Transverse colon (tissue), 4 donors: Measurements from ENCODE around the gene USP48. TPM values are rescaled to one million over a fixed set of nuclear protein-coding genes. Genes with fewer than 3 reads are reported as not detected.
"Not testable (repeated sequence)": the region's sequence is repeated elsewhere in the genome, so short reads cannot be mapped to it uniquely, and the experiment has no call there.

Experiments
- DNase-seq: peaks from one replicate; pipeline ENCODE4 v3.0.0-alpha.2; 2019
- H3K27ac ChIP-seq, 4 donors: fragments of 200-600 bp; sonication (generic); 2 replicates each; pipeline ENCODE4 v1.5.1; 2016 to 2018; ENCODE audit warnings: inconsistent platforms in 4 of 4
- H3K27me3 ChIP-seq: fragments of 200-600 bp; sonication (generic); 2 replicates; pipeline ENCODE4 v1.5.1; 2017; ENCODE audit warnings: inconsistent platforms
- H3K36me3 ChIP-seq, 4 donors: fragments of 200-600 bp; sonication (generic); 2 replicates each; pipeline ENCODE4 v1.5.1; 2017 to 2019; ENCODE audit warnings: inconsistent platforms in 4 of 4
- H3K4me1 ChIP-seq, 4 donors: fragments of 200-600 bp; sonication (generic); 2 replicates each; pipeline ENCODE4 v1.5.1; 2017 to 2020; ENCODE audit warnings: inconsistent platforms in 4 of 4
- H3K4me3 ChIP-seq, 4 donors: fragments of 200-600 bp; sonication (generic); 1 replicate in 1 of 4; 2 replicates in 3 of 4; pipeline versions ENCODE4 v1.5.1 to v1.6.1; 2017 to 2019; ENCODE audit warnings: inconsistent platforms in 4 of 4
- H3K9me3 ChIP-seq, 2 donors: fragments of 200-600 bp; sonication (generic); 2 replicates each; pipeline ENCODE4 v1.5.1; 2017 to 2019; ENCODE audit warnings: inconsistent platforms in 2 of 2
- EP300 ChIP-seq: sonication (generic); formaldehyde crosslinking; IDR thresholded peaks from one replicate; pipeline ENCODE4 v1.6.1; 2017; ENCODE audit warnings: antibody characterized with exemption, low read depth
- POLR2A ChIP-seq: fragments of 450-650 bp; IDR thresholded peaks from one replicate; pipeline ENCODE4 v1.6.1; 2016; ENCODE audit warnings: antibody characterized with exemption, mild to moderate bottlenecking, moderate library complexity
- POLR2AphosphoS5 ChIP-seq, 3 donors: sonication (generic); formaldehyde crosslinking; IDR thresholded peaks; one replicate each; pipeline ENCODE4 v1.6.1; 2016; ENCODE audit warnings: antibody characterized with exemption in 3 of 3
- WGBS, 2 donors: methylation state at CpG; one replicate each; pipeline ENCODE4 v1.1.5; 2018; ENCODE audit warnings: low coverage in 1 of 2; 5-methylcytosine and 5-hydroxymethylcytosine counted together
- in situ Hi-C, 4 donors: fragments of 200-750 bp; cut with MboI; loops; one replicate each; pipeline versions ENCODE4 v1.15.0 to v1.15.1; 2017; ENCODE audit warnings: low sequenced_read_pairs in 3 of 4, low pct_ligation_motif_present in 1 of 4, low pct_unique_long_range_greater_than_20kb in 1 of 4
- intact Hi-C: fragments of 100-400 bp; cut with DNase I; formaldehyde crosslinking; loops from one replicate; pipeline ENCODE4 v1.15.1; 2023; ENCODE audit warnings: low total_unique reads
- total RNA-seq, 4 donors: library from RNA; depleted of rRNA; stranded (reverse); fragments of >200 nt; gene quantifications; one replicate each; pipeline ENCODE4 v1.1.0, GENCODE V29; 2016
- TF ChIP-seq, protein P1 (sequence below), 5 experiments: fragments of 200-600 bp in 3 of 5; fragments of 450-650 bp in 2 of 5; sonication (generic) in 3 of 5; IDR thresholded peaks; 1 replicate in 2 of 5; 2 replicates in 3 of 5; pipeline ENCODE4 v1.5.1; 2016 to 2017; ENCODE audit warnings: antibody characterized with exemption in 5 of 5, inconsistent platforms in 3 of 5, mild to moderate bottlenecking in 2 of 5, moderate library complexity in 1 of 5

The USP48 gene
- total RNA-seq, 4 donors from 2014 or later: 48.4 to 87.3 (median 51.4) TPM

DNA sequence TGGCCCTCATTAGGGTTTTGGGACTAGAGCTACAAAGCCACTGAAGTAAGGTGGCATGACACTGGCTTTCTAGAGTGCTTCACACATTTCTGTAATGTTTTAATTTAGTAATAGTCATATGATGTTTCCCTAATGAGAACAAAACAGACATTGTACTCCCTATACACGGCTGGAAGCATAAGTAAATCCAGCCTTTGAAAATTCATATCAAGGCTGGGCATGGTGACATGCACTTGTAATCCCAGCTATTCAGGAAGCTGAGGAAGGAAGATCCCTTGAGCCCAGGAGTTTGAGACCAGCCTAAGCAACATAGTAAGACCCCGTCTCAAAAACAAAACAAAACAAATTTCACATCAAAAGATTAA lies 7.4 kb downstream of the USP48 start:
- intact Hi-C loops (no loop called here), in situ Hi-C loops (no loop called here)
- DNase-seq: no peak
- WGBS, 2 donors: 53 to 58% methylated on average over 2 of the region's 2 CpGs
- Histone ChIP-seq H3K4me1 (peaks cover 0 to 20% (median 11%) of the 10 kb centered on the region in 4 donors), H3K36me3 (no peaks in the 10 kb centered on the region), H3K27ac (no peak overlapping the region), H3K27me3 (no peaks in the 10 kb centered on the region), H3K9me3 (no peaks in the 10 kb centered on the region), H3K4me3 (no peak overlapping the region)
- TF ChIP-seq, protein P1, sequence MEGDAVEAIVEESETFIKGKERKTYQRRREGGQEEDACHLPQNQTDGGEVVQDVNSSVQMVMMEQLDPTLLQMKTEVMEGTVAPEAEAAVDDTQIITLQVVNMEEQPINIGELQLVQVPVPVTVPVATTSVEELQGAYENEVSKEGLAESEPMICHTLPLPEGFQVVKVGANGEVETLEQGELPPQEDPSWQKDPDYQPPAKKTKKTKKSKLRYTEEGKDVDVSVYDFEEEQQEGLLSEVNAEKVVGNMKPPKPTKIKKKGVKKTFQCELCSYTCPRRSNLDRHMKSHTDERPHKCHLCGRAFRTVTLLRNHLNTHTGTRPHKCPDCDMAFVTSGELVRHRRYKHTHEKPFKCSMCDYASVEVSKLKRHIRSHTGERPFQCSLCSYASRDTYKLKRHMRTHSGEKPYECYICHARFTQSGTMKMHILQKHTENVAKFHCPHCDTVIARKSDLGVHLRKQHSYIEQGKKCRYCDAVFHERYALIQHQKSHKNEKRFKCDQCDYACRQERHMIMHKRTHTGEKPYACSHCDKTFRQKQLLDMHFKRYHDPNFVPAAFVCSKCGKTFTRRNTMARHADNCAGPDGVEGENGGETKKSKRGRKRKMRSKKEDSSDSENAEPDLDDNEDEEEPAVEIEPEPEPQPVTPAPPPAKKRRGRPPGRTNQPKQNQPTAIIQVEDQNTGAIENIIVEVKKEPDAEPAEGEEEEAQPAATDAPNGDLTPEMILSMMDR (IDR thresholded peaks at IDR 0.05): no peak
- TF ChIP-seq POLR2A (no peak), POLR2AphosphoS5 (IDR thresholded peaks at IDR 0.05) (no peak), EP300 (no peak)

DNA sequence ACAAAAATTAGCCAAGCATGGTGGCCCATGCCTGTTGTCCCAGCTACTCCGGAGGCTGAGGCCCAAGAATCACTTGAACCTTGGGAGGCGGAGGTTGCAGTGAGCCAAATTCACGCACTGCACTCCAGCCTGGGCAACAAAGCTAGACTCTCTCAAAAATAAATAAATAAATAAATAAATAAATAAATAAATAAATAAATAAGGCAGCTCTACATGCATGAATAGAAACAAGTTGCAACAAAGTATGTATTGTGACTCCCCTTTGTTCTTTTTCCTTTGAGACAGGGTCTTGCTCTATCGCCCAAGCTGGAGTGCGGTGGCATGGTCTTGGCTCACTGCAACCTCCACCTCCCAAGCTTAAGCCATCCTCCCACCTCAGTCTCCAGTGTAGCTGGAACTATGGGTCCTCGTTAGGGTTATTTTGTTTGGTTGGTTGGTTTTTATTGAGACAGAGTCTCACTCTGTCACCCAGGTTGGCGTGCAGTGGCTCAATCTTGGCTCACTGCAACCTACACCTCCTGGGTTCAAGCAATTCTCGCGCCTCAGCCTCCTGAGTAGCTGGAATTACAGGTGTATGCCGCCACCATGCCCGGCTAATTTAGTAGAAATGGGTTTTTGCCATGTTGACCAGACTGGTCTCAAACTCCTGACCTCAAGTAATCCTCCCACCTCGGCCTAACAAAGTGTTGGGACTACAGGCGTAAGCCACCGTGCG lies 8.0 kb downstream of the USP48 start:
- 80 to 93% methylated on average over 3 to 15 of the region's 15 CpGs for WGBS, 2 donors

DNA sequence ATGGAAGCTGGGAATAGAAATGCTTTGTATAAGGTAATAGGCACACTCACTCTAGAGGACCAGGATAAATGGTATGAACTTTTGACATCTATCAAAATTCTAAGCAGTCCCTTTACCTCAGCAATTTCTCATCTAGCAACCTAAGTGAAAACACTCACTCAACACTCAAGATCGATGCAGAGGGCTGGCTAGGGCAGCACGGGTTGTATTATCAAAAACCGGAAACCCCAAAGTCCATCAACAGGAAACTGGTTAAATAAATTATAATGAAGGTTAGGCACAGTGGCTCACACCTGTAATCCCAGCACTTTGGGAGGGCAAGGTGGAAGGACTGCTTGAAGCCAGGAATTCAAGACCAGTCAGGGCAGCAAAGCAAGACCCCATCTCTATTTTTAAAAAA lies 9.4 kb downstream of the USP48 start:
- DNase-seq: peak; percentile 21
- H3K4me1 ChIP-seq: peaks cover 0 to 23% (median 6%) of the 10 kb centered on the region in 4 donors
- intact Hi-C loops: no loop called here

More for the DNA sequence above, 8.0 kb downstream of the USP48 start:
- DNase-seq: no peak
- TF ChIP-seq EP300 (no peak), POLR2A (no peak), POLR2AphosphoS5 (IDR thresholded peaks at IDR 0.05) (no peak)
- TF ChIP-seq, protein P1 (IDR thresholded peaks at IDR 0.05): no peak
- Histone ChIP-seq H3K36me3 (no peaks in the 10 kb centered on the region), H3K9me3 (no peaks in the 10 kb centered on the region), H3K27me3 (no peaks in the 10 kb centered on the region), H3K4me3 (no peak overlapping the region), H3K4me1 (peaks cover 0 to 15% (median 9%) of the 10 kb centered on the region in 4 donors), H3K27ac (no peak overlapping the region)
- in situ Hi-C loops: no loop called here
- intact Hi-C loops: no loop called here

DNA sequence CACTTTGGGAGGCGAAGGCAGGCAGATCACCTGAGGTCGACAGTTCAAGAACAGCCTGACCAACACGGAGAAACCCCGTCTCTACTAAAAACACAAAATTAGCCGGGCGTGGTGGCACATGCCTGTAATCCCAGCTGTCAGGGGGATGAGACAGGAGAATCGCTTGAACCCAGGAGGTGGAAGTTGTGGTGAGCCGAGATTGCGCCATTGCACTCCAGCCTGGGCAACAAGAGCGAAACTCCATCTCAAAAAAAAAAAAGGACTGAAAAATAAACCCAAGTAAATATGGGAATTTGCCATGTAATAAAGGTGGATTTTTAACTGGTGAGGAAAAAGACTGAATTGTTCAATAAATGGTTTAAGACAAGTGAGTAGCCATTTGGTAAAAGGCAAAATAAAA lies 11.3 kb downstream of the USP48 start:
- H3K27ac ChIP-seq, intact Hi-C loops, H3K27me3 ChIP-seq, H3K9me3 ChIP-seq, in situ Hi-C loops, DNase-seq, H3K36me3 ChIP-seq, H3K4me3 ChIP-seq: not testable (repeated sequence)
- WGBS, 2 donors: 88 to 89% methylated on average over 8 to 10 of the region's 10 CpGs
- H3K4me1 ChIP-seq: peaks cover 0 to 35% (median 6%) of the 10 kb centered on the region in 4 donors

More for the DNA sequence above, 9.4 kb downstream of the USP48 start:
- H3K36me3 ChIP-seq: no peaks in the 10 kb centered on the region
- in situ Hi-C loops: no loop called here
- TF ChIP-seq POLR2A: no peak
- TF ChIP-seq POLR2AphosphoS5 (IDR thresholded peaks at IDR 0.05): no peak
- TF ChIP-seq EP300: no peak
- TF ChIP-seq, protein P1 (IDR thresholded peaks at IDR 0.05): no peak
- no peaks in the 10 kb centered on the region for H3K9me3 ChIP-seq
- no peak overlapping the region for H3K27ac ChIP-seq
- WGBS, 2 donors: 72% methylated on average over 3 of the region's 3 CpGs; no CpG with 5 or more reads in 1 of the 2 donors
- no peaks in the 10 kb centered on the region for H3K27me3 ChIP-seq
- no peak overlapping the region for H3K4me3 ChIP-seq

DNA sequence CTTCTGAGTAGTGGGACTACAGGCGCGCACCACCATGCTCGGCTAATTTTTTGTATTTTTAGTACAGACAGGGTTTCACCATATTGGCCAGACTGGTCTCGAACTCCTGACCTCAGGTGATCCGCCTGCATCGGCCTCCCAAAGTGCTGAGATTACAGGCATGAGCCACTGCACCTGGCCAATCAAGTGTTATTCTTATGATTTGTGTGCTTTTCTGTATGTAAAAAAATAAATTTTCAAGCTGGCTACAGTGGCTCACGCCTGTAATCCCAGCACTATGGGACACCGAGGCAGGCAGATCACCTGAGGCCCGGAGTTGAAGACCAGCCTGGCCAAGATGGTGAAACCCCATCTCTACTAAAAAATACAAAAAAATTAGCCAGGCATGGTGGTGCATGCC lies 12.3 kb downstream of the USP48 start:
- H3K4me3 ChIP-seq, H3K27ac ChIP-seq, intact Hi-C loops, H3K9me3 ChIP-seq, in situ Hi-C loops, H3K27me3 ChIP-seq, H3K36me3 ChIP-seq, DNase-seq: not testable (repeated sequence)
- WGBS, 2 donors: 95% methylated on average over 9 of the region's 9 CpGs; no CpG with 5 or more reads in 1 of the 2 donors
- peaks cover 0 to 30% (median 6%) of the 10 kb centered on the region in 4 donors for H3K4me1 ChIP-seq
